GM19328 (cell line): ENCODE measurements around the gene YOD1.

ENCODE experiments used
- ATAC-seq: cut with Tn5 transposase; IDR thresholded peaks from one replicate; pipeline ENCODE4 v1.9.1; 2021; ENCODE audit warnings: mild to moderate bottlenecking, moderate library complexity; ENCODE audit not compliant: unreplicated experiment

Gene YOD1

GRCh38 chr1:207051191-207051943 lies at the start of gene YOD1:
YOD1 (minus strand) TSS chr1:207051208; CDS start chr1:207051030, 178 bp downstream.
- no peak for ATAC-seq

- peak; percentile 64 for ATAC-seq
Measured at GRCh38 chr1:207097871-207098324, 46.9 kb upstream of the YOD1 start.

- no peak for ATAC-seq
Measured at GRCh38 chr1:207093944-207094343, 42.9 kb upstream of the YOD1 start.

- ATAC-seq = no peak
Measured at GRCh38 chr1:207091200-207091908, 40.3 kb upstream of the YOD1 start.

GRCh38 chr1:207089627-207090355 lies 38.8 kb upstream of the YOD1 start:
- ATAC-seq = no peak

- ATAC-seq = no peak
Measured at GRCh38 chr1:207088701-207089626, 38.0 kb upstream of the YOD1 start, which contains the start of gene C4BPB. C4BPB (plus strand) TSS chr1:207088860; CDS start chr1:207089532, 672 bp downstream.

GRCh38 chr1:207088161-207088560 lies 37.2 kb upstream of the YOD1 start:
- no peak for ATAC-seq

GRCh38 chr1:207085887-207086286 lies 34.9 kb upstream of the YOD1 start:
- no peak for ATAC-seq

- no peak for ATAC-seq
Measured at GRCh38 chr1:207084701-207085180, 33.7 kb upstream of the YOD1 start.

GRCh38 chr1:207084232-207084631 lies 33.2 kb upstream of the YOD1 start:
- ATAC-seq = no peak

- ATAC-seq = no peak
Measured at GRCh38 chr1:207081806-207082205, 30.8 kb upstream of the YOD1 start.

GRCh38 chr1:207081088-207081487 lies 30.1 kb upstream of the YOD1 start:
- no peak for ATAC-seq

- no peak for ATAC-seq
Measured at GRCh38 chr1:207079706-207080241, 28.8 kb upstream of the YOD1 start.

GRCh38 chr1:207078578-207079132 lies 27.6 kb upstream of the YOD1 start:
- ATAC-seq = no peak

- ATAC-seq = no peak
Measured at GRCh38 chr1:207077470-207078377, 26.7 kb upstream of the YOD1 start.

- no peak for ATAC-seq
Measured at GRCh38 chr1:207077012-207077411, 26.0 kb upstream of the YOD1 start.

GRCh38 chr1:207076181-207076955 lies 25.4 kb upstream of the YOD1 start:
- no peak for ATAC-seq
